Fibroblast of peridontal ligament (primary cell): ENCODE measurements around the gene MAP7.
"Not testable (repeated sequence)": the region's sequence is repeated elsewhere in the genome, so short reads cannot be mapped to it uniquely, and the experiment has no call there.

Experiments
- DNase-seq: peaks from one replicate; pipeline ENCODE4 v3.0.0-alpha.2; 2010; ENCODE audit errors: extremely low read depth

The MAP7 gene

GRCh38 chr6:136424901-136425300 is 125.3 kb downstream of the MAP7 start:
- no peak for DNase-seq

- DNase-seq, result no peak
These were observed 125.8 kb downstream of the MAP7 start for GRCh38 chr6:136424450-136424849.

GRCh38 chr6:136421537-136422158 is 128.6 kb downstream of the MAP7 start:
- DNase-seq, result no peak

- DNase-seq, result no peak
These were observed 129.4 kb downstream of the MAP7 start for GRCh38 chr6:136420853-136421252.

GRCh38 chr6:136415351-136416007 is 134.7 kb downstream of the MAP7 start:
- DNase-seq, result no peak

- no peak for DNase-seq
These were observed 137.8 kb downstream of the MAP7 start for GRCh38 chr6:136412410-136412809.

- no peak for DNase-seq
These were observed 138.5 kb downstream of the MAP7 start for GRCh38 chr6:136411453-136412354.

GRCh38 chr6:136411025-136411325 is 139.2 kb downstream of the MAP7 start:
- no peak for DNase-seq

- DNase-seq, result peak; percentile 50
These were observed 139.8 kb downstream of the MAP7 start for GRCh38 chr6:136410201-136411024.

- DNase-seq, result no peak
These were observed 140.6 kb downstream of the MAP7 start for GRCh38 chr6:136409597-136409996.

GRCh38 chr6:136408204-136408603 is 142.0 kb downstream of the MAP7 start:
- DNase-seq, result peak; percentile 25

- DNase-seq, result no peak
These were observed 144.7 kb downstream of the MAP7 start for GRCh38 chr6:136405420-136406029.

GRCh38 chr6:136404627-136405419 is 145.4 kb downstream of the MAP7 start:
- no peak for DNase-seq

- no peak for DNase-seq
These were observed 146.2 kb downstream of the MAP7 start for GRCh38 chr6:136404007-136404406.

- peak; percentile 94 for DNase-seq
These were observed 146.9 kb downstream of the MAP7 start for GRCh38 chr6:136403110-136403980.

GRCh38 chr6:136401749-136402148 is 148.5 kb downstream of the MAP7 start:
- DNase-seq, result peak; percentile 58

GRCh38 chr6:136401236-136401635 is 149.0 kb downstream of the MAP7 start:
- not testable (repeated sequence) for DNase-seq

GRCh38 chr6:136398453-136398852 is 151.8 kb downstream of the MAP7 start:
- no peak for DNase-seq

- no peak for DNase-seq
These were observed 153.3 kb downstream of the MAP7 start for GRCh38 chr6:136396908-136397307.

- not testable (repeated sequence) for DNase-seq
These were observed 159.3 kb downstream of the MAP7 start for GRCh38 chr6:136390959-136391358.
